HG03103 (cell line): ENCODE results near the gene LOC128125822.

ENCODE experiments used
- ATAC-seq: cut with Tn5 transposase; IDR thresholded peaks from one replicate; pipeline ENCODE4 v1.9.1; 2021; ENCODE audit warnings: low read depth; ENCODE audit not compliant: unreplicated experiment

Gene LOC128125822

GRCh38 chr6:63553900-63554299 is 18.4 kb upstream of the LOC128125822 start:
- ATAC-seq: no peak

- ATAC-seq: no peak
Measured at GRCh38 chr6:63554782-63555181, 17.5 kb upstream of the LOC128125822 start.

- no peak for ATAC-seq
Measured at GRCh38 chr6:63556369-63556768, 15.9 kb upstream of the LOC128125822 start.

DNA sequence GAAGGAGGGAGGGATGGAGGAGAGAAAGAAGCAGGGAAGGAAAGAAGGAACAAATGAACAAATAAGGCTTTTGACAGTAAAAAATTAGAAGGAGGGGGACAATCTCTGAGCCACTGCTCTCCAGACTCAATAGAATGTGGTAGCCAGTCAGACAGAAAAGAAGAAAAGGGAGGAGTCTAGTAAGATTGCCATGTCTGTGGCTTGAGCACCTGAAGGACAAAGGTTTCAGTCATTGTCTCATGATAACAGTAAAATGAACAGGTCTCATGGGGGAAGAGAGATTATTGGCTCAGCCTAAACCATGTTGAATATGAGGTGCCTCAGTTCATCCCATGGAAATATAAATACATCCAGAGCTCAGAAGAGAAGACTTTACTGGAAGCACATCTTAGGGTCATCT is 14.0 kb upstream of the LOC128125822 start:
- ATAC-seq: no peak

GRCh38 chr6:63560801-63561287 is 11.4 kb upstream of the LOC128125822 start:
- no peak for ATAC-seq

DNA sequence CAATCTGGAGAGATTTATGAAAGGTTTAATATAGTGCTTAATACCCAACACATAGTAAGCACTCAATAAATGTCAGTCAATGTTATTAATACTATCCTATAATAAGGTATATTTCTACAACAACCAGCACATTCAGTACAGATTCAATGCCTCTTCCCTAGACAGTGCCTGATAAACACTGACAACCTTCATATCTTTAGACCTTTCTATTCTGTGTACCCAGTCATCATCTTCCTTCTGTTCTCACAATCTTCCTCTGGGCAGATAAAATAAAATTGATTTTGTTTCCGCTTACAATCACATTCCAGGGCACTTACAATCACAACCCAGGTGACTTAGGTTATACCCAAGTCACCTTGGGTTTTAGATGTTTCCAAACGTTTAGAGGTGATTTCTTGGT is 11.0 kb upstream of the LOC128125822 start:
- no peak for ATAC-seq

DNA sequence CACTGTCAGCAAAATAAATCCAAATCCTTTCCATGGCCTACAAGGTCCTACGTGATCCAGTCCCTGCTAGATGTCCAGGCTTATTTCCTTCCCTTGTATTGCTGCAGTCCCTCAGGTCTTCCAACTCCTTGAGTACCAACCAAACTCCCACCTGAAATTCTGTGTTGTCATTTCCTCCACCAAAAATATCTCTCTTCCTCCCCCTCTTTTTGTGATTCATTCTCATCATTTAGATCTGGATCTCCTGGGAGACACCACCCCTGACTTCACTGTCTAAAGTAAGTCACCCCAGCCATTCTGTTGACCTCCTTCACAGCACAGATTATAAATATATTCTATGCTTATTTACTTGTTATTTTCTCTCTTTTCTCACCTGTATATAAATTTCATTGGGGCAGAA is 9.0 kb upstream of the LOC128125822 start:
- ATAC-seq: no peak

- no peak for ATAC-seq
Measured at GRCh38 chr6:63565058-63565726, 7.1 kb upstream of the LOC128125822 start.

GRCh38 chr6:63565727-63566596 is 6.3 kb upstream of the LOC128125822 start:
- no peak for ATAC-seq

- no peak for ATAC-seq
Measured at GRCh38 chr6:63567966-63568365, 4.3 kb upstream of the LOC128125822 start.

DNA sequence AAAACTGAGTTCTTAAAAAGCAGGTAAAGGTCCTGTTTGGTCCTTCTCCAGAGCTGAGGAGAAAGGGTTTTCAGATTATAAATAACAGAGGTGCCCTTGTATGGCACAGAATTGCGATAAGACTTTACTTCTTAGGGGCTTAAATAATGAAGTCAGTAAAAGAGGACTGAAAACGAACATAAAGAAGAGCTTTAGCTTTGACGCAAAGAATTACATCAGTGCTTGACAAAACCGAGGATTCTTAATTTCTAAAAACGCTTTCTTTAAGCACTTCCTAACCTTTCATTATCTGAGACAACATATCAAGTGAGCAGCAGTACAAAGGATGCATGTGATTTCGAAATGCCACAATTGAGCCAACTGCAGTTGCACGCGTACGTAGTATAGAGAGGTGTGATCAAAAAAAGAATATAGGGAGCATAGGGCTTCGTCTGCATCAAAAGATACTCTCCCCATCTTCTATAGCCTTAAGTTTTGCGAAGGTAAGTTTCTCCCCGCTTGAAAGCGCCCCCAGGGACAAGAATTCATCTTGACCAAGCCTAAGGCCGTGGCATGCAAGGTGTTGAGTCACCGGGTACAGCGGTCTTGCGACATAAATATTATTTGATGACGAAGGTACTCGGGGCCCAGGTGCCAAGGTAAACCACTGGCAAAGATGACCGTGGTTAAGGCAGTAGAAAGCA is 778 bp upstream of the LOC128125822 start:
- no peak for ATAC-seq

DNA sequence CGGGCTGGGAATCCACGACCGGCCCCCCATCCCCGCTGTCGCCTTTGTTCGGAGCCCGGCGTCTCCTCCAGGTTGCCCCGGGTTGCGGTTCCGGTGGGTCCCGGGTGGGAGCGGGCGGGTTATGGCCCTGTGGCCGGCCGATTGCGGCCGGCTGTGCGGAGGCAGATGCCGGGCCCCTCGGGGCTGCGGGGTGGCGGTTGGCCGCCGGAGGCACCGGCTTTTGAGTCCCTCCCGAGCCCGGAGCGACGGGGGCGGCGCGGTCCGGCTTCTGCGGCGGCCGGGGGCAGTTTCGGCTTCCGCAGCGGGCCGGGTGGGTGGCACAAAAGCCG is 431 bp downstream of the LOC128125822 start:
- peak; percentile 0 for ATAC-seq

- peak; percentile 38 for ATAC-seq
Measured at GRCh38 chr6:63573076-63573898, 1.0 kb downstream of the LOC128125822 start.

DNA sequence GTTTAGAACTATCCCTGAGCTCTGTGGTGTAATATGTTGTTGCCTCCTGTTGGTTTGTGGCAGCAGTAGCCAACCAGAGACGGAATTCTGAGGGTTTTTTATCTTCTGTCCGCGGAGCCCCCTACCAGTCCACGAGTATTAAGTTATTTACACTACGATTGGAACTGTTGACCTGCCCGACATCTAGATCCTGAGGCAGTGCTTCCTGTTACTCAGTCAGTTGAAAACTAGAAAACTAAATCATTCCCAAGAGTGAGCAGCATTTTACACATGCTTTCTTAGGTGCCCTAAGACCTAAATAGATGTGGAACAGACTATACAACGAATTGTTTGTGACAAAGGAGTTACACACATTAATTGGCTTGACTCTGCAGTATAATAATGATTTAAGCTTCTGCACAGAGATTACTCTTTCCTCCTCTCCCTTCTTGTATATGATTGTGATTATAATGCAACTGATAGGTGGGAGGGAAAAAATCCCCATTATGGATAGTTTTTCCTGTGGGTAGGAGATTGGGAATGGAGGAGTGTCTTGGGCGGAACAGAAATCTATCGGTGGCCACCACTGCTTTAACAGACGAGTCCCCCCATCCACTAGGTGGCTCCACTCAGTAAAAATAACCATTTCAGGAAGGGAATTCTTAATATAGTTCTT is 1.7 kb downstream of the LOC128125822 start:
- peak; percentile 12 for ATAC-seq

GRCh38 chr6:63574554-63574900 is 2.2 kb downstream of the LOC128125822 start:
- no peak for ATAC-seq

GRCh38 chr6:63576147-63576772 is 4.0 kb downstream of the LOC128125822 start:
- no peak for ATAC-seq

- no peak for ATAC-seq
Measured at GRCh38 chr6:63576985-63577712, 4.9 kb downstream of the LOC128125822 start.

GRCh38 chr6:63578757-63579156 is 6.5 kb downstream of the LOC128125822 start:
- ATAC-seq: no peak
